ENCODE measurements around the gene CHGA. TPM values are rescaled to one million over a fixed set of nuclear protein-coding genes. Genes with fewer than 3 reads are reported as not detected.

The CHGA gene
- total RNA-seq, 1 experiment from 2014 or later, result 0.17 TPM

- intact Hi-C loops (cut with micrococcal nuclease; ENCODE audit: unreplicated experiment), result no loop called here
- no peak overlapping the region for H3K4me3 Mint-ChIP-seq (ENCODE audit: low read depth, unreplicated experiment)
- no peaks in the 10 kb centered on the region for H3K4me1 Mint-ChIP-seq (ENCODE audit: low read depth, unreplicated experiment)
- CTCF ChIA-PET, result no interaction called here
- BruUV-seq (replicated peaks), result no TSS peak
- no peaks in the 10 kb centered on the region for H3K27me3 Mint-ChIP-seq (ENCODE audit: unreplicated experiment)
- peaks cover 17% of the 10 kb centered on the region for H3K36me3 Mint-ChIP-seq (ENCODE audit: insufficient read depth, unreplicated experiment)
- TF ChIP-seq CTCF (IDR thresholded peaks at IDR 0.05; ENCODE audit: unreplicated experiment), result no peak
- no peak overlapping the region for H3K27ac Mint-ChIP-seq (ENCODE audit: unreplicated experiment)
- DNase-seq, result no peak
- no peaks in the 10 kb centered on the region for H3K9me3 Mint-ChIP-seq (ENCODE audit: low read depth, unreplicated experiment)
Measured at GRCh38 chr14:92954933-92955332, 32.0 kb downstream of the CHGA start.

- Mint-ChIP-seq H3K36me3 (ENCODE audit: insufficient read depth, unreplicated experiment) (peaks cover 13% of the 10 kb centered on the region), H3K27ac (ENCODE audit: unreplicated experiment) (no peak overlapping the region), H3K9me3 (ENCODE audit: low read depth, unreplicated experiment) (no peaks in the 10 kb centered on the region), H3K4me3 (ENCODE audit: low read depth, unreplicated experiment) (no peak overlapping the region), H3K27me3 (ENCODE audit: unreplicated experiment) (no peaks in the 10 kb centered on the region), H3K4me1 (ENCODE audit: low read depth, unreplicated experiment) (no peaks in the 10 kb centered on the region)
- no peak for TF ChIP-seq CTCF (IDR thresholded peaks at IDR 0.05; ENCODE audit: unreplicated experiment)
- DNase-seq, result no peak
- CTCF ChIA-PET, result interaction anchor here (0.7 kb wide), 1 partner anchor 405 kb away, joined by 3 read pairs; no protein-coding TSS in a partner anchor
- intact Hi-C loops (cut with micrococcal nuclease; ENCODE audit: unreplicated experiment), result no loop called here
- BruUV-seq (replicated peaks), result no TSS peak
Measured at GRCh38 chr14:92955381-92955780, 32.4 kb downstream of the CHGA start.

- intact Hi-C loops (cut with micrococcal nuclease; ENCODE audit: unreplicated experiment), result no loop called here
- CTCF ChIA-PET, result no interaction called here
- no peak for TF ChIP-seq CTCF (IDR thresholded peaks at IDR 0.05; ENCODE audit: unreplicated experiment)
- DNase-seq, result no peak
- BruUV-seq (replicated peaks), result no TSS peak
- H3K4me3 Mint-ChIP-seq (ENCODE audit: low read depth, unreplicated experiment), result no peak overlapping the region
- no peaks in the 10 kb centered on the region for H3K27me3 Mint-ChIP-seq (ENCODE audit: unreplicated experiment)
- no peaks in the 10 kb centered on the region for H3K4me1 Mint-ChIP-seq (ENCODE audit: low read depth, unreplicated experiment)
- H3K27ac Mint-ChIP-seq (ENCODE audit: unreplicated experiment), result no peak overlapping the region
- H3K36me3 Mint-ChIP-seq (ENCODE audit: insufficient read depth, unreplicated experiment), result peaks cover 9% of the 10 kb centered on the region
- no peaks in the 10 kb centered on the region for H3K9me3 Mint-ChIP-seq (ENCODE audit: low read depth, unreplicated experiment)
Measured at GRCh38 chr14:92956961-92957360, 34.0 kb downstream of the CHGA start.

GRCh38 chr14:92958373-92959188, 35.6 kb downstream of the CHGA start:
- peaks cover 5% of the 10 kb centered on the region for H3K36me3 Mint-ChIP-seq (ENCODE audit: insufficient read depth, unreplicated experiment)
- H3K4me1 Mint-ChIP-seq (ENCODE audit: low read depth, unreplicated experiment), result peaks cover 3% of the 10 kb centered on the region
- intact Hi-C loops (cut with micrococcal nuclease; ENCODE audit: unreplicated experiment), result no loop called here
- H3K27ac Mint-ChIP-seq (ENCODE audit: unreplicated experiment), result no peak overlapping the region
- DNase-seq, result no peak
- CTCF ChIA-PET, result no interaction called here
- no peak for TF ChIP-seq CTCF (IDR thresholded peaks at IDR 0.05; ENCODE audit: unreplicated experiment)
- no peaks in the 10 kb centered on the region for H3K27me3 Mint-ChIP-seq (ENCODE audit: unreplicated experiment)
- BruUV-seq (replicated peaks), result no TSS peak
- H3K9me3 Mint-ChIP-seq (ENCODE audit: low read depth, unreplicated experiment), result no peaks in the 10 kb centered on the region
- no peak overlapping the region for H3K4me3 Mint-ChIP-seq (ENCODE audit: low read depth, unreplicated experiment)
